Left renal cortex interstitium (tissue), 4 donors: ENCODE results near the gene MAN1A1. TPM values are rescaled to one million over a fixed set of nuclear protein-coding genes. Genes with fewer than 3 reads are reported as not detected.

Experiments used
- DNase-seq, 4 donors: peaks; one replicate each; pipeline ENCODE4 v3.0.0-alpha.2; 2013; ENCODE audit warnings: low read depth in 4 of 4, low spot score in 2 of 4, missing footprints in 1 of 4
- polyA plus RNA-seq, 4 donors: library from polyadenylated mRNA; unstranded; fragments of 120-200 nt; gene quantifications; one replicate each; pipeline ENCODE4 v1.2.1, GENCODE V29; 2013; ENCODE audit not compliant: insufficient read length in 4 of 4

The MAN1A1 gene
- polyA plus RNA-seq, 4 donors: 73.9 to 104 (median 97.9) TPM

DNA sequence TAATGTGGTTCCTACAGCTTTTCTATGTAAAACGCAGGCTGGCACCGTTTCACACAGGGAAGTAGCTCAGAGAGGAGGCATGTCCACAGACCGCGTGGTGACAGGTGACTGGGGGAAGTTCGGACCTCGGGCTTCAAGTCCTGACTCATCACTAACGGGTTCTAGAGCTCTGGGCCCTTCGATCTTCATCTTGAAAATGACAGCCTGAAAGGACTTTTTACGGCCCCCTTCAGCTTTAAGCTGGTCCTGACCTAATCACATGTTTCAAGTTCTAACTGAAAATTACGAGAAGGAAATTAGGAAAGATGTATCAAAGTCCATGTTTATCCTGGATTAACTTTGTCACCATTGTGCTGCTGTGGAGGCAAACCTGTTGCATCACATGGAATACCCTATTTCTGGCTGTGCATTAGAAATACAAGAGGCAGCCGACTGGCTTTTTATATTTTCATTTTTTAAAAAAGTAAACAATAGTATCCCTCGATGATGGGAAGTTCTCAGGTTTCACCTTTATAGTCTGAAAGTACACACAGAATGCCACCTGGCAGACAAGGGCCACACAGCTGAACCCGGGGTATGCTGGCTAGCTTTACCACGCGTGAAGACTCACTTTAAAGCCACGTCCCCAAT lies 2.0 kb downstream of the MAN1A1 start:
- no peak for DNase-seq

DNA sequence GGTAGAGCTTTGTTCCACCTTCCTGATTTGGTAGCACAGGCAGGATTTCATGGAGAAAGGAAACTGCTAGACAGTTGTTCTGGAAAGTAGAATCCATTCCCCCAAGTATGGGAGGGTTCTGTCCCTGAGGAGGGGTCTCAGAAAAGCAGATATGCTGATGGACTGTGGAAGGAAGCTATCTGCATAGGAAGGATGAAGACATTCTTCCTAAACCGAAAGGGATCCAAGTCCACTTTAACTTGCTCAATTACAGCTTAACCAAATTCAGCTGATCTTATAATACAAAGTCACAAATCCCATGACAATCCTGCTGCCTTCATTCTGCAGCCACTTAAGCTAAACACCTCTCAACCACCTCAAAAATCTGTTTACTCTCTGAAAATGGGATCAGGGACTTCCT lies 2.6 kb downstream of the MAN1A1 start:
- DNase-seq: no peak

DNA sequence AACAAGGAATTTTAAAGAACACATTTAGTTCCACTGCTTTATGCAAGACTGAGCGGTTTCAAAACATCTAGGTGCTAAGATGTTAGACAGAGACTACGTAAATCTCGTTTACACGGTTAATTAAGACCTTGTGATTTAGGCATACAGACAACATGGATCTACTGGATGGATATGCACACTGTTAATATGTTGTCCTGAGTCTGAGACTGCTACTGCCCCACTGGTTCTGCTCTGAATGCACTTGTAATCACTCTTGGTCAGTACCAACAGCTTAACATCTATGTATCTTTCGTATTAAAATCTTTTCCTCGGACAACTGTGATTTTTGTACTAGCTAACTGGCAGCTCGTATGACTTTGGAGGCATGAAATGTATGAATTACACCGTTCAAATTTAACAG lies 3.1 kb downstream of the MAN1A1 start:
- DNase-seq: no peak

DNA sequence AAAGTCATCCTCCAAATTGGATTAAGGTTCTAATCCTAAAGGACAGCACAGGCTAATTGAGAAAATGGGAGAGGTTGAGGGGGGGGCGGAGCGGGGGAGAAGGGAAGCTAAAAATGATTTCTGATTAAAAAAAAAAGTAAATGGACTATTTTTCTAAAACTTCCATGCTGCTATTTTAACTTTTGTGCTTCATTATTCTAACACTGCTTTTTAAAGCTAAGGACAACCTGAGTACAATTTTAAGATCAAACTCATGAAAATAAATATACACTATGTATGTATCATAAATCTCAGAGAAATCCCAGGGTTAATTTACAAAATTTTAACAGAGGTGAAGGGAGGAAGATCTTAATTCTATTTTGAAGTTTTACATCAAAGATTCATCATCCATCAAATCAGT lies 4.4 kb downstream of the MAN1A1 start:
- no peak for DNase-seq

DNA sequence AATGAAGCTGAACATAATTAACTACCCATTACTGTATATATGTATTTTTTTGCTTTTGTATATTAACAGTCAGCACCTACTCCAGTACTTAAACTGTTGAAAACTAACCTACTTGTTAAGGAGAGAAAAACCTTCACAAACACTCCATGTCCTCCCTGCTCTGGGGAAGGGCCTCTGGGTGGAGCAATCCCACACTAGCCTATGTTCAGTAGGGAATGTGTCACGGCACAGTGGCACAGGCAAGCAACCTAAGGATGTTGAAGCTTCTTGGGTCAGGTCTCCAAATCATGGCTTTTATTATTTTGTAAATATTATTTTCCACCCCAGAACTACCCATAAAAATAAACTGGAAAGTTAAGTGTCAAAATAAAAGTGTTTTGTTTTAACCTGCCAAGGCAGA lies 5.3 kb downstream of the MAN1A1 start:
- no peak for DNase-seq

DNA sequence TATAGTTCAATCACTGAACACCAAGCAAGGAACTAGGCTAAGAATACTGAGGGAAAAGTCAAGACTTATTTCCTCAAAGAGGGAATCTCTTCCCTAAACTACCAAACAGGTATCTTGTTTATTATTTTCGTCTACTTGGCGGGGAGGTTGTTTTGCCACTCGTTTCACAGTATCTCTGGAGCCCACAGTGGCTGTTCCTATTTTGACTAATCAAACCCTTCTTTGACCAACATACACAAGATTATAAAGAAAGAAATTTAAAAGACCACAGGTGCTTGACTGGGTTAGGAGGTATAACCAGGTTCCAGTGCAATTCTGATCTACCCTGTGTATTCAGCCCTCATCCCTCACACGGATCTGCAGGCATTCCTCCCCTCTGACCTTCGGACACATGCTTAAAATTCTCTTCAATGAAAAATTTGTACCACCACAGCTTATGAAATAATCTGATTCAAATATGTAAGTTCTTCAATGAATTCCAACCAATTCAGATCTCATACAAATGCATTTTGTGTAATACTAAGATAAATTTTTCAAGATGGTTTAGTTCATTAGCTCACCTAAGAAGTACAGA lies 5.9 kb downstream of the MAN1A1 start:
- no peak for DNase-seq

DNA sequence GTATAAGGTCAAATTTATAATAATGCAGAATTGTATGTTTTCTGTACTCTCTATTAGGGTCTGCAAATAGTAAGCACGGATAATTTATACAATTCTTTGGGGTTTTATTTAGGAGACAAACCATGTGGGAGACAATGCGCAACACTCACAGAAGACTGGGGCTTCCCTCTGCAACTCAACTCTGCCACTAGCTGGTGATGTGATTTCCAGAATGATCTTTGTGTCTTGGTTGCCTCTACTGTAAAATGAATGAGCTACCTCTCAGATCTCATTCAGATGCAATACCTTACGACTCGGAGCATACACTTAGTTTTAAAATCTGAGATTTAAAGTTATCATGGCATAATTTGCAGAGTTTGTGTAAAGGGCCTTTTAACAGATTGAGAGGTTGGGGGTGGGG lies 6.4 kb downstream of the MAN1A1 start:
- no peak for DNase-seq

DNA sequence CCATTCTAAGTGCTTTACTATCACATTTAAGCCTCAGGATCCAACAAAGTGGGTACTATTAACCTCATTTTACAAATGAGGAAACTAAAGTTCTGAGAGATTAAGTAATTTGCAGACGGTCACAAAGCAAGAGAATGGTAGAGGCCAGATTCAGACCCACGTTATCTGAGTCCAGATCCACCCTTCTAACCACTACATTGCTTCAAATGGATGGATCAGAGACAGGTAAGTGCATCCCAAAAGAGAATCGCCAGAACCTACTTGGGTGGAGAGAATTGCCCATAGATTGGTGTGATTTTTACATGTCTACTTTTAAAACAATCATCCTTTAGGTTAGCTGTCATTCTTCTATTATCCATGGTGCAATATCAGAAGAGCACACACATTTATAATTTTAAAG lies 7.1 kb downstream of the MAN1A1 start:
- no peak for DNase-seq

DNA sequence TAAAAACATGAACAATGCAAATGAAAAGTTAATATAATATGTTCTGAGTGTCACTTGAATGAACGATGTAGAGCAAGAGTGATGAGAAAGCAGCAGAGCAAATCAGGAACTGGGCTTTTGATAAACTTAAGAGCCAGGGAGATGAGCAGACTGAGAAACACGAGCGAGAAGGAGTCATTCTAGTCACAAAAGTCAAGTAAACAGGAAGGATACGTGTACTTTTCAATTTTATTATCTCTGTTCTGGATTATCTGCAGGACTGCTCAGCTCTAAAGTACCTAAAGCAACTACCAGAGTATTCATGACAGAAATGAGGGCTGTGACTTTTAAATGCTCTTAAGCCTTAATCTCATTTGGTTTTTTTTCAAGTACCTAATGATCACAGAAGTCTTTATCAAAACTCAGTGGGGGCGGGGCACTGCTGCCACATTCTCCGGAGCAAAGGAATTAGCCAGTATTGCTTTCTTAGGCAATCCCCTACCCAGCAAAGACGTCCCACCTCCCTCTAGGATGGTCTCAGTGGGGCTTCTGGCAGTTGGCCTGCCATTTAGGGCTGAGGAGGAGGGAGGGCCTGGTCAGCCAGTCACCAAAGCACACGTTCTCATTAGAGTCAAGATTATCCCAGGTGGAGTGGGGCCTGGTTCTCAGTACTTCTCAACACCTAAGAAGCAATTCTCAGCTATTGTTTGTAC lies 8.6 kb downstream of the MAN1A1 start:
- no peak for DNase-seq

DNA sequence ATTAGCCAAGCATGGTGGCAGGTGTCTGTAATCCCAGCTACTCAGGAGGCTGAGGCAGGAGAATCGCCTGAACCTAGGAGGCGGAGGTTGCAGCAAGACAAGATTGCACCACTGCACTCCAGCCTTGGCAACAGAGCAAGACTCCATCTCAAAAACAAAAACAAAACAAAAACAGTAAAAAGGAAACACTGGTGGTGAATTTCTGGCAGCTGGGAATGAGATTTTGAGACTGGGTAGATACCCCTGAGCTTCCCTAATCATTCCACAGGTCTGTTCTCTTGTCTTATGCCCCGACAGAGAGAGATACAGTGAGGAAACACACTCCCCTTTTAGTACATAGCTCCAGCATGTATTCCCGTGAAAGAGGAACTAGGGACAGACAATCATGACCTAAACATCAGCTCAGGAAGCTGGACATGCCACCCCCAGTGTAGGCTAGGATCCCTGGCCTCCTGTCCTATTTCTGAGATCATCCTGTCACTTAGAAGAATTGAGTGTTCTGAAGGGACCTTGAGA lies 9.6 kb downstream of the MAN1A1 start:
- no peak for DNase-seq

DNA sequence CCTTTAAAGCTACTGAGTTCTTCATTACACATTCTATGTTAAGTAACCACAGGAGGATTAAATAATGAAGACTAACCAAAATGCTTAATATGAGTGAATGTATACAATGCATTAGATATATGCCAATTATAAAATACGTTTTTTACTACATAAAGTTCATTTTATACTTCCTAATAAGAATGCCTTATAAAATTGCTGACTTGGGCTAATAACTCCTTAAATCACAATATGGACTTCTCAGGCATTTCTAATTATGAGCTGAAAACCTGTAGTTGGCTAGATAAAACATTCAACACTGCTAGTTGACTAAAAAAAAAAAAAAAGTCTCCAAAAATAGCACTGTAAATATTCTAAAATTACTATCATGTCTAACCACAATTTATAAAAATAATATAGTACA lies 11.8 kb downstream of the MAN1A1 start:
- no peak for DNase-seq

DNA sequence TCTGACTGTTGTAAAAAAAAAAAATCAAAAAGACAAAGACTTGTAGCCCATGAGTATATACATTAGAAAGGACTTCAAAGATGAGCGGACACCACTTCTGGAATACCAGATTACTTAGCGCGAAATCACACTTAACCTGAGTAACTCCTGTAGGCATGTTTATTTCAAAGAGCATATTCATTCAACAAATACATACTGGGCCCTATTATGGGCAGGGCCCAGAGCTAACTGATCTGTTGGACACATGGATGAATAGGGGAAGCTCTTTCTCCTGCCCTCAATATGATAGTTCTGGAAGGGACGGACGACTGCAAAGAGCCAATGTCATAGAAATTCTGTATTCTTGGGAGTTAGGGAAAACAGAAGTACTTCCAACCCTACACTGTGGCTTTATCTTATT lies 12.3 kb downstream of the MAN1A1 start:
- no peak for DNase-seq

DNA sequence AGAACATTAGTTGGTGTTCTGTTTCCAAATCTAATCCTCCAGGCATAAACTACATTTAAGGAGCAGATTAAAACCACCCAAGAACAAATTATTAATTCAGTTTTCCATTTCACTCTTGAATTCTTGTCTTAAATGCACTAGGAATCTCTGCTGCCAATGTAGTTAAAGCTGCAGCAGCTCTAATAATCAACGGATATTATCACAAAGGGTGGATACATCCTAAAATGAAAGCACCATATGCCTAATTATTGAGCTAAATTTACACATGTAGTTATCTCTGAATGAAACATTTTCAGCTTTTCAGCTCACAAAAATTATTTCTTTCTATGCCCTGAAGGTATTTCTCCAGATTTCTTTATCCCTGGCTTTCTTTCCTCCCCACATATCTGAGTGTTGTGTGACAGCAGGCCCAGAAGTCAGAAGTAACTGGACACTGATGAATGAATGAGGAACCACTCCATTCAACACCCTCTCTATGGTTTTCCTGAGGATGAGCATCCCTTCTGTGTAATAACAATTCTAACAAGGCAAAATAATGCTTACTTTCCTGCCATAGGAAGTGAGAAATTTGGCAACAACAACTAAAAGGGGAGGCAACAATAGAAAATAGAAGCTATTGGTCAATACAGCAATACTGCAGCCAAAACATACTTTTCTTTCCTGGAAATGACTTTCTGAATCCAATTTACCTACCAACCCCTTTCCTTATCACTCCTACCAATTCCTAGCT lies 14.9 kb downstream of the MAN1A1 start:
- no peak for DNase-seq

DNA sequence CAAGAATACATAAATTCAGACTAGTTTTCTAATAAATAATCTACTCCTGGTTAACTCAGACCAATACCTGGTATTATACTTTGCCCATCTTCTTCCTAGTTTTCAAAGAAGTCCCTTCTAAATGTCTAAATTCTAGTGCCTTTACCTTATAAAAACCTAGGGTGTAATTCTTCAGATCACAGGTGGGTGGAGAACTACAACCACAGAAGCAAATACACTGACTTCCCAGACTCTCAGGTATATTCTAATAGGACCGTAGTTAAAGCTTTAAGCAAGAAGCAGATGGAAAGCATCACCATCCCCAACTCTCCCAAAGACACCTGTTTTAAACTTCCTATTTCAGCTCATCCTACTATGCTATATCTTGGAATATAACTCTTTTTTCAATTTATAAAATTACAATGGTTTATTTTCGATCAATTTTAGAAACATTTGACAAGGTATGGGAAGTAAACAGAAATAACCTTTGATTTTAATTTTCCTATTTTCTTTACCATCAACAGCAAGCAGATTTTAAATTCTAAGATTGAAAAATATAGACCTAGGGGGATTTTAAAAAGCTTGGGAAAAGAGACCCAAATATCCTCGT lies 15.8 kb downstream of the MAN1A1 start:
- no peak for DNase-seq

DNA sequence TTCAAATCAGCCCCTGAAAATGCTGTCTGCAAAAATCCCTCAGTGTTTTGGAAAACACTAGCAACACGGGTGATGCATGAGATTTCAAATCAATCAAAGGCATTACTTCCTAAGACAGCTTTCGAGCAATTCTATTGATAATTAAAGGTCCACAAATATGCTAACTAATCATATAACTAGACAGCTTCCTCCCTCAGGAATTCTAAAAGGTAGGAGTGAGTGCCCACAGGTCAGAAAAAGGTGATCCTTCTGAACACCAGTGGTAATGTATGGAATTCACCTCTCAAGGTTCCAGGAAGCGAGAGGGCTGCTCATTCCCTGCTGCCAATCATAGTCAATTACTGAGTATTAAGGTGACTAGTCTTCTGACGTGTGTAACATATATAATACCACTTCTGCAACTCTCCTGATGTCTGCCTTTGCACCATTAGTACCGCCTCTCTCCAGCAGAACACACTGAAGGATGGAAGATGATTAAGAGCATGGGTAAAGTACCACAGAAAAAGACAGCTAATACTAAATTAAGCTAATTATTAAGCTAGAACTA lies 16.4 kb downstream of the MAN1A1 start:
- DNase-seq: no peak

DNA sequence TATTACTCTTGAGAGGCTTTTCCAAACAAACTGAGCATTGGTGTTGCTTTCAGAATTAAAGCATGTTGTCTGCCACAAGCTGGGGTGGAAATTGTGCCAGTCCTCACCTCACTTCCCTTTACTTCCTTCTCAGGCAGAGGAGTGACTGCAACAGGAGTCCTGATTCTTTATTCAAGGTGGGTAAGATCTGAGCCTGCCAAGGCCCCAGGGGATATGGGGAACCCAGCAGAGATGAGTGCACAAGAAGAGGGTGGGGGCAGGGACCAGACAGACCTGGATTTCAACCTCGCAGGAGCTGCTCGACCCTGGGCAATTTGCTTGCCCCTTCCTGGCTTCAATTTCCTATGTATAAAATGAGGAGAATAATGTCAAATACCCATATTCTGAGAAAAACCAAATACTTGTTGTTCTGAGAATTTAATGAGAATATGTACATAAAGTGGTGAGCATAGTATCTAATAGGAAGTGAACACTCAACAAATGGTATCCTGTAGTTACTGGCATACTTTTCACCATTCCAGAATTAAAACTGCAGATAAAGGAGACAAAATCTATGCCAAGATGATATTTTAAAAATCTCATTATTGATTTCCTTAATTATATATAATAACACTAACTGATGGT lies 17.8 kb downstream of the MAN1A1 start:
- no peak for DNase-seq

DNA sequence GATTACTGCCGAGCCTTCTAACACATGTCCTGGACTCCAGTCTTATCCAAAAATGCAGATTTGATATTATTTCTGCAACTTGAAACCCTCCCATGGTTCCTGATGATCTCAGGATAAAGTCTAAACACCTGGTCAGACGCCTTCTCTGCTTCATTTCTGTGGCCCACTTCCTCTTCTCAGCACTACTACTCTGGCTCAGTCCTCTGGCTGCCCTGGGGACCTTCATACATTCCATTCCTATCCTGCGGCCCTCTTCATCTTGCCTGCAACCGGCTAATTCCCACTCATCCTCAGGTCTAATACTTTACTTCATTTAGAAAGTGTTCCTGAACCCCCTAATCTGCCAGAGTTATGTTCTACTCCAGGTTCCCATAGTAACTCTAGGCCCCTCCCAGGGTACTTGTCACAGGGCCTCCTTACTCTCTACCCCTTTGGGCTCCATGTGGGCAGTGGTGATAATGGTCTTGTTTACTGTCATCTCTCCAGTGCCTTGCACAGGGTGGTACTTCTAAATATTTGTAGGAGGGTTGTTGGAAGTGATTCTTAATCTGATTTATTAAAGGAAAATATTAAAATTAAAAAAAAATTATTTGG lies 18.9 kb downstream of the MAN1A1 start:
- DNase-seq: no peak

DNA sequence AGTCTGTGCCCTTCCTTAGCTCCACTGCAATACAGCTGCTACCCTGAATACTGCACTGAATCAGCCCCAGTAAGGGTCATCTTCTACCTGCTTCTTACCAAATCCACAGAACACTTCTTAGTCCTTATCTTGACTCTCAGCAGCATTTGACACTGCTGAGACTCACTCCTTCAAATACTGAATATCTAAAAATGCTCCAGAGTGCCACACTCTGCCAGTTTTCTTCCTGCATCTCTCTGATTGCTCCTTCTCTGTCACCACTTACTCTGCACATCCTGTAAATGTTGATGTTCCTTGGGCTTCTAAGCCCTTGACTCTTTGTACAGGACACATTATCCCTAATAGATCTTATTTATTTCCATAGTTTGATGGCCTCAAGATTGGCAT lies 19.8 kb downstream of the MAN1A1 start:
- DNase-seq: no peak

DNA sequence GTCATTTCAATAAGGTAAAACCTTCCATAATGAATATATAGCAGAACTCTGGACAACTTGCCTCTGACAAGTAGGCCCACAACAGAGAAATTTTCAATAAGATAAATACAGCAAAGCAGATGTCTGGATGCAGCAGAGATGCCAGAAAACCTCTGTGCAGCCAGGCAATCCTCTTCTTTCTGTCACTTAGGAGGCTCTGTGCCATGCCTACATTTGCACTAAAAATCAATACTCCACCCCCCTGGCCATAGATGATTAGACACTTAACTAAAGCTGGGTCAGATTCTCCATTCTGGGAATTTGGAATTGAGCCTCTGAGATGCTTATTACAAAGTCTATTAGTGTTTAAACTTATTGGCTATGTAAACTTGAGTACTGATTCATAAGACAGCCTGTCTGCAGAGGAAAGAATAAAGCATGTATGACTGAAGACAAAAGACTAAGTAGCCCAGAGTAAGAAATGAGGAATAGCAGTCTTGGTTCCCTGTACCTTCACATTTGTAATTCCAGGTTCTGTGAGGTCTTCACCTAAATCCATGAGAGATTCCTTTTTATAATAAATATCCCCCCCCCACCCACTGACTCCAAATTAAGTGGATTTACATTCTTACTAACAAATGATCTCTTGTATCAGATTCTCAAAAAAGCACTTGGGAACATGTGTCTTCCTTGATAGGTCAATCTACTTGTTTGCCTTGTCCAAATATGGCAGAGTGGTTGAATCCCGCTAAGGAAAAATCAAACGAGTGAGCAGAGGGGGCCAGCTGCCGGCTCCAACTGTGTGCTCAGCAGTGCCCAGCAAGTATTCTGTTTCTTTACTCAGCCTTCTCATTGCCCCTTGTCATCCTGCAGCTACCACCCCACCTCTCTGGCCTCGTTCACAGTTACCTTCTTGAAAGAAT lies 20.4 kb downstream of the MAN1A1 start:
- no peak for DNase-seq
